ENCODE measurements around the gene NGF. TPM values are rescaled to one million over a fixed set of nuclear protein-coding genes. Genes with fewer than 3 reads are reported as not detected.

The NGF gene
- total and polyA plus RNA-seq, 2 donors (not counting 1 experiment from before 2014, with no cell fraction given): not detected

- no peaks in the 10 kb centered on the region for H4K20me1 ChIP-seq (ENCODE audit: control insufficient read depth, insufficient read depth, low read length, poor library complexity, severe bottlenecking)
- no peak overlapping the region for H3K9ac ChIP-seq (ENCODE audit: low read length)
- H3K36me3 ChIP-seq (replicated peaks in 1 of 2; ENCODE audit: control extremely low read depth in 1 of 2, control insufficient read depth in 1 of 2, extremely low read depth in 1 of 2, insufficient read depth in 2 of 2, low read length in 1 of 2): no peaks in the 10 kb centered on the region
- no peak overlapping the region for H3K4me2 ChIP-seq (replicated peaks; ENCODE audit: low read depth, low read length, poor library complexity, severe bottlenecking)
- no peaks in the 10 kb centered on the region for H3K4me1 ChIP-seq (ENCODE audit: control insufficient read depth in 2 of 2, insufficient read depth in 2 of 2, low read length in 2 of 2)
- no CpG with 5 or more reads among the region's 1 CpG for WGBS (ENCODE audit: insufficient coverage)
- DNase-seq (no peak), ATAC-seq (ENCODE audit: low read depth) (no peak)
- POLR2A ChIA-PET: no interaction called here
- intact Hi-C loops (cut with micrococcal nuclease): no loop called here
- no peaks in the 10 kb centered on the region for H3K79me2 ChIP-seq (ENCODE audit: control insufficient read depth, insufficient read depth, low read length)
- Mint-ChIP-seq H3K9me3 (ENCODE audit: insufficient read depth) (no peaks in the 10 kb centered on the region), H3K27me3 (peaks cover 3% of the 10 kb centered on the region), H3K4me1 (no peaks in the 10 kb centered on the region), H3K4me3 (no peak overlapping the region), H3K27ac (no peak overlapping the region)
- no peak overlapping the region for H2AFZ ChIP-seq (ENCODE audit: insufficient read depth, low read depth, low read length, poor library complexity, severe bottlenecking)
- no peak overlapping the region for H3K4me3 ChIP-seq (ENCODE audit: control extremely low read depth in 1 of 5, extremely low read depth in 1 of 5, insufficient read depth in 1 of 5, low read depth in 2 of 5, low read length in 4 of 5)
- no peaks in the 10 kb centered on the region for H3K27me3 ChIP-seq (replicated peaks in 1 of 4; ENCODE audit: control extremely low read depth in 1 of 4, control insufficient read depth in 3 of 4, insufficient read depth in 4 of 4, low read length in 3 of 4)
- TF ChIP-seq EZH2 (IDR thresholded peaks at IDR 0.05; ENCODE audit: borderline replicate concordance, insufficient read depth, low read depth, low read length, poor library complexity, severe bottlenecking) (no peak), CTCF (IDR thresholded peaks at IDR 0.05) (no peak)
- CTCF ChIA-PET: no interaction called here
- peaks cover 0 to 2% (median 0%) of the 10 kb centered on the region in 3 donors for H3K9me3 ChIP-seq (ENCODE audit: control extremely low read depth in 1 of 3, control insufficient read depth in 2 of 3, insufficient read depth in 1 of 3, low read length in 2 of 3)
- no peak overlapping the region for H3K27ac ChIP-seq (ENCODE audit: low read length in 2 of 2)
Observed at GRCh38 chr1:115246526-115246925, 91.5 kb downstream of the NGF start.

- Histone ChIP-seq H3K9ac (ENCODE audit: low read length) (no peak overlapping the region), H3K27me3 (replicated peaks in 1 of 4; ENCODE audit: control extremely low read depth in 1 of 4, control insufficient read depth in 3 of 4, insufficient read depth in 4 of 4, low read length in 3 of 4) (no peaks in the 10 kb centered on the region), H2AFZ (ENCODE audit: insufficient read depth, low read depth, low read length, poor library complexity, severe bottlenecking) (no peak overlapping the region), H3K4me3 (ENCODE audit: control extremely low read depth in 1 of 5, extremely low read depth in 1 of 5, insufficient read depth in 1 of 5, low read depth in 2 of 5, low read length in 4 of 5) (no peak overlapping the region), H3K4me2 (replicated peaks; ENCODE audit: low read depth, low read length, poor library complexity, severe bottlenecking) (no peak overlapping the region), H4K20me1 (ENCODE audit: control insufficient read depth, insufficient read depth, low read length, poor library complexity, severe bottlenecking) (no peaks in the 10 kb centered on the region), H3K36me3 (replicated peaks in 1 of 2; ENCODE audit: control extremely low read depth in 1 of 2, control insufficient read depth in 1 of 2, extremely low read depth in 1 of 2, insufficient read depth in 2 of 2, low read length in 1 of 2) (no peaks in the 10 kb centered on the region), H3K9me3 (ENCODE audit: control extremely low read depth in 1 of 3, control insufficient read depth in 2 of 3, insufficient read depth in 1 of 3, low read length in 2 of 3) (peaks cover 0 to 2% (median 0%) of the 10 kb centered on the region in 3 donors), H3K79me2 (ENCODE audit: control insufficient read depth, insufficient read depth, low read length) (no peaks in the 10 kb centered on the region), H3K4me1 (ENCODE audit: control insufficient read depth in 2 of 2, insufficient read depth in 2 of 2, low read length in 2 of 2) (no peaks in the 10 kb centered on the region), H3K27ac (ENCODE audit: low read length in 2 of 2) (no peak overlapping the region)
- ChIA-PET POLR2A (no interaction called here), CTCF (no interaction called here)
- whole genome bisulfite sequencing (ENCODE audit: insufficient coverage): no CpG with 5 or more reads among the region's 1 CpG
- no peak for ATAC-seq (ENCODE audit: low read depth)
- no peak for DNase-seq
- no peak for TF ChIP-seq EZH2 (IDR thresholded peaks at IDR 0.05; ENCODE audit: borderline replicate concordance, insufficient read depth, low read depth, low read length, poor library complexity, severe bottlenecking)
- no peak for TF ChIP-seq CTCF (IDR thresholded peaks at IDR 0.05)
- Mint-ChIP-seq H3K4me3 (no peak overlapping the region), H3K4me1 (no peaks in the 10 kb centered on the region), H3K27ac (no peak overlapping the region), H3K27me3 (peaks cover 4% of the 10 kb centered on the region), H3K9me3 (ENCODE audit: insufficient read depth) (no peaks in the 10 kb centered on the region)
- intact Hi-C loops (cut with micrococcal nuclease): no loop called here
Observed at GRCh38 chr1:115245227-115245626, 92.8 kb downstream of the NGF start.
